HG02763 (cell line): Measurements from ENCODE around the gene MAG.

Experiments
- ATAC-seq: cut with Tn5 transposase; IDR thresholded peaks from one replicate; pipeline ENCODE4 v1.9.1; 2021; ENCODE audit warnings: mild to moderate bottlenecking, moderate library complexity; ENCODE audit not compliant: unreplicated experiment

MAG gene

GRCh38 chr19:35291916-35292315 lies at the start of gene MAG:
Gene MAG, plus strand, starts transcription at chr19:35292161. Its CDS starts 3,248 bp downstream, at chr19:35295409.
- ATAC-seq, result no peak

- ATAC-seq, result no peak
These were observed 45.4 kb upstream of the MAG start for GRCh38 chr19:35246466-35247092.

- peak; percentile 30 for ATAC-seq
These were observed 44.2 kb upstream of the MAG start for GRCh38 chr19:35247526-35248309.

GRCh38 chr19:35248310-35249145 lies 43.4 kb upstream of the MAG start, which contains the start of gene LSR:
Gene LSR, plus strand, starts transcription at chr19:35249002. Its CDS starts 21 bp downstream, at chr19:35249023.
- ATAC-seq, result peak; percentile 83

- no peak for ATAC-seq
These were observed 42.7 kb upstream of the MAG start for GRCh38 chr19:35249146-35249847.

GRCh38 chr19:35249848-35250711 lies 41.9 kb upstream of the MAG start:
- ATAC-seq, result no peak

GRCh38 chr19:35251456-35251855 lies 40.5 kb upstream of the MAG start:
- no peak for ATAC-seq

GRCh38 chr19:35253316-35254286 lies 38.4 kb upstream of the MAG start:
- ATAC-seq, result no peak

GRCh38 chr19:35254341-35255297 lies 37.3 kb upstream of the MAG start:
- no peak for ATAC-seq

- ATAC-seq, result no peak
These were observed 35.4 kb upstream of the MAG start for GRCh38 chr19:35256566-35256965.

- ATAC-seq, result no peak
These were observed 34.9 kb upstream of the MAG start for GRCh38 chr19:35257113-35257461.

GRCh38 chr19:35260694-35261304 lies 31.2 kb upstream of the MAG start:
- ATAC-seq, result no peak

GRCh38 chr19:35261356-35262100 lies 30.4 kb upstream of the MAG start:
- no peak for ATAC-seq

GRCh38 chr19:35262101-35262761 lies 29.7 kb upstream of the MAG start:
- ATAC-seq, result no peak

- no peak for ATAC-seq
These were observed 27.5 kb upstream of the MAG start for GRCh38 chr19:35264268-35265125.
